Activated naive CD4-positive, alpha-beta T cell treated with Interleukin-2 at 50 U/mL for 16 hours (primary cell): Measurements from ENCODE around the gene UNC93A.
A peak's percentile ranks its signal among the peaks of the same experiment; 100 is the strongest.
"Not testable (repeated sequence)": the region's sequence is repeated elsewhere in the genome, so short reads cannot be mapped to it uniquely, and the experiment has no call there.

Experiments
- DNase-seq: peaks from one replicate; pipeline ENCODE4 v3.0.0-alpha.2; 2020

Gene UNC93A

DNA sequence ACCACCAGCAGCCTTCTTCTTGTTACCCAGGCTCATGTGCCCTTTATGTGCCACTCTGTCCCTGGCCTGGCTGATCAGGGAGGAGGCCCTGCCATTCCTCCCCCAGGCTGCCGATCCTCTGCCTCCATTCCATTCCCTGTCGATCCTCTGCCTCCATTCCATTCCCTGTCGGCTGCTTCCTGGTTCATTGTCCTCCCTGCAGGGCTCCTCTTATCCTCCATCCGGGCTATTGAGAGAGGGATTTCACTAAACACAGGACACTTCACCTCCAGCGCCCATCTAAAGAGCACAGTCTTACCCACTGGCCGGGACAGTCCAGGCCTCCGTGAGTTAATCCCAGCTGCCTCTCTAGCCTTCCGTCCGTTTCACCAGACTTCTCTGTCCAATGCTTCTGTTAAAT is 26.1 kb downstream of the UNC93A start:
- DNase-seq: no peak

- not testable (repeated sequence) for DNase-seq
Observed at GRCh38 chr6:167318354-167318753, 27.2 kb downstream of the UNC93A start.

DNA sequence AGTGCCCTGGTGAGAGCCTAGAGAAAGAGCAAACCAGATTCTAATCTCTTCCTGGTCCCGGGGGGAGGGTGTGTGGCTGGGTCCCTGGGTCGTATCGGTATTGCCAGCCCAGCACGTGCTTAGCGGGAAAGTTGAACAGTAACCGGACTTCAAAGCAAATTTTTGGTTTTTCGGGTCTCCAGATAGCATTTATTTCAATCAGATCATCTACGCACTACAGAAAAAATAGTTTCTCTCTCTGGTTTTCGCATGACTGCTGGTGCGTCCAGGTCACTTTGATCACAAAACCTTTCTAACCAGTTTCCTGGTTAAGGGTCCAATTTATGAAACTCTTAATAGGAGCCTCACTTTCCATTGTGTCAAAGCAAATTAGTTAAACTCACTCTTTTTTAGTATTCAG is 27.7 kb downstream of the UNC93A start:
- not testable (repeated sequence) for DNase-seq

GRCh38 chr6:167319856-167320753 is 29.0 kb downstream of the UNC93A start:
- not testable (repeated sequence) for DNase-seq

DNA sequence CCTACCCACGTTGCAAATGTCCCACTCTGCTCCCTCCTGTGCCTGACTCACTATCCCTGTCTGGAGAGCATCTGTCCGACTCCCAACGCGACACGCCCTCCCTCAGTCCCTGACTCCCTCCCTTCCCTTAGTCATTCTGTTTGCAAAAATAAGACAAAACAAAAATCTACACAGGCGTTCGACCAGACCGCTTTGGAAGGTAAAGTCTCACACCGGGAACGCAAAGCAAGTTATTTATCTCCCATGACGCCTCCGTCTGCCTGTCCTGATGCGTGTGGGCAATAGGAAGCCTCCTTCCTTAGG is 29.6 kb downstream of the UNC93A start:
- DNase-seq: not testable (repeated sequence)

DNA sequence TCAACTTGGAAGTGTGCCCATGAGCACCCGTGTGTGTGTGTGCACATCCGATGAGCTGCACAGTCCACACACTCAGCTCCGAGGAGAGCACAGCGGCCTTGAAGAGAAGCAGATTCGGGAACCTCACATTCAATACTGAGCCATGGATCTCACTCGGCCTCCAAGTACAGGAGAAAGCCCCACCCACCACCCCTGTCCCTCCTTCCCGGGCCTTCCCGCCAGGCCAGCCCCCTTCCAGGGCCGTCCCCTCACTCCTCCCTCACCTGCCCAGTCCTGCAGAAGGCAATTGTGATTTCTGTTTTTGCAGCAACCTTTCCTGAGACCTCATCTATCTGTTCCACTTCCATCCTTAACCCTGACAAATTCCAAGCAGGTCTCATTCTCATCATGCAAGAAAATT is 30.1 kb downstream of the UNC93A start:
- DNase-seq: not testable (repeated sequence)

DNA sequence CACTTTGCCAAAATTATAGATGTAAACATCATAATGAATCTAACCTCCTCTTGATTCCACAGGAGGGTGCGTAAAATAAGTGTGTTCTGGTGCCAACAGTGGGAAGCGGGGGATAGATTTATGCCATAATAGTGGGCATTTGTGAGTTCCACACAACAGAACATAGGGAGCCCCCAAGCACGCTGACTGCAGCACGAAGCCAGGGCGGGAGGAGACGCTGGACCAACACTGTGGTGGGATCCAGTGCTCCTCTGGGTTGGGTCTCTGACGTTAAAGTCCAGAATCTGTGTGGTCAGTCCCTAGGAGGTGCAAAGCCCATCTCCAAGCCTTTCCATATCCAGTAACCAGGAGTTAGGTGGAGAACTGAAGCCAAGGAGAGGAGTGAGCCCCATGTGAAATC is 32.0 kb downstream of the UNC93A start:
- DNase-seq: no peak

DNA sequence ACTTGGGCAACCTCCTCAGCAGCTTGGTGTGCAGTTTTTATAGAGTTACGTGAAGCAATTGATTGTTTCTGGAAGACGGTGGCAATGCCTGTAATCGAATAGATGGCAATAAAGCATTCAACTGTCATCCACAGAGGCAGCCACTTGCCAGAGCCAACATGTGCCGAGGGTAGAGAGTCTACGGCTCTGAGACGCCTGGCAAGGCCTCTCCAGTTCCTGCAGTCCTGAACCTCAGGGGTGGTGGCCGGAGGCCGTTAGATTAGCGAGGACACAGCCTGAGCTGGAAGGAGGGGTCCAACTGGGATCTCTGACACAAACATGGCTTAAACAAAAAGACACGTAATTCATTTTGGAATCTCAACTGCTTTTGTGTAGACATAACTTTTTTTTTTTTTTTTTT is 33.0 kb downstream of the UNC93A start:
- no peak for DNase-seq

DNA sequence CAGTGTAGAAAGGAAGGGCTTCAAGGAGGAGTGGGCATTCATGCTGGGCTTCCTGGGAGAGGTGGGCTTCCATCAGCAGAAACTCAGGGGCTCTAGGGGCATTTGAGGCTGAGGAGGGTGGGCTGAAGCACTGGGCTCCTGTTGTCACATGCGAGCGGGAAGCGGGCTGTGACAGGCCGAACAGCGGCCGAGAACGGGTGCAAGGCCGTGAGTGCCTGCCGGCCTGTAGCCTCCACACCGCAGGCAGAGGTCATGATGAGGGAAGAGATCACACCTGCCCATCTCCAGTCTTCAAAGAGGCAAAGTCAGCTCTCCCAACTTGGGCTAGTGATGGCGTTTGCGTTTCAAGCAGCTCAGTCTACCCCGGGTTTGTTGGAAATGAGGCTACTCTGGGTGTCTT is 34.7 kb downstream of the UNC93A start:
- DNase-seq: no peak

GRCh38 chr6:167327391-167327790 is 36.3 kb downstream of the UNC93A start:
- no peak for DNase-seq

DNA sequence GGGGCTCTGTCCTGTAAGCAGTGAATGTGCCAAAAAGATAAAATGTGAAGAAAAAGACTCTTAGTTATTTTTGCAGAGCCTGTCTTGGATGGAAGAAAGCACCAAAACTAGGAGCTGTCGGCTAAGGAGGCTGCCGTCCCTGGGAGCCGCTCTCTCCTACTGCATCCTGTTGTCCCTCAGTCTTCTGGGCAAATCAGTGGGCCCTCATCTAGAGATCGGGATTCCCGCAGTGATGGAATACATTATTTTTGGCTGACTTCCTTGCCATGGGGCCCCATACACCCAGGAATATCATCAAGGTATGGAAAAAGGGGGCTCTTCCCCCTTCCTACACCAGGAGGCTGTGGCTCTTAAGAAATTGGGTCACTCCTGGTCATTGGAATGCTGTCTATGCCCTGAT is 37.0 kb downstream of the UNC93A start:
- DNase-seq: no peak

GRCh38 chr6:167329014-167329413 is 37.9 kb downstream of the UNC93A start:
- peak; percentile 20 for DNase-seq

DNA sequence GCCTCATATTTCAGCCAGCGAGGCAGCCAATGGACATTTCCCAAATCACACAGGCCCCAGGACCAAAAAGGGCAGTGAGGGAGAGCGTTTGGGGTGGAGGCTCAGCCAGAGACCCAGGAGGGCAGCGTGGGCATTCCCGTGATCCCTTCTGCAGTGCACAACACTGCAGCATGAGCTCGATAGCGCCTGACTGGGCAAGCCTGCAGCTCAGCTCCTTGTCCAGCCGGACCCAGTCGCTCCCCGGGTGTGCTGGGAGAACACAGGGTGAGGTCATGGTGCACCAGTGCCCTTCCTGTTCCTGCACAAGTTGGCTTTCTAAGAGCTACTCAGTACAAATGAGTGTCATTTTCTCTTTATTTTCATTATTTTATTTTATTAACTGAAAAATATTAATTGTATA is 39.6 kb downstream of the UNC93A start:
- DNase-seq: no peak

DNA sequence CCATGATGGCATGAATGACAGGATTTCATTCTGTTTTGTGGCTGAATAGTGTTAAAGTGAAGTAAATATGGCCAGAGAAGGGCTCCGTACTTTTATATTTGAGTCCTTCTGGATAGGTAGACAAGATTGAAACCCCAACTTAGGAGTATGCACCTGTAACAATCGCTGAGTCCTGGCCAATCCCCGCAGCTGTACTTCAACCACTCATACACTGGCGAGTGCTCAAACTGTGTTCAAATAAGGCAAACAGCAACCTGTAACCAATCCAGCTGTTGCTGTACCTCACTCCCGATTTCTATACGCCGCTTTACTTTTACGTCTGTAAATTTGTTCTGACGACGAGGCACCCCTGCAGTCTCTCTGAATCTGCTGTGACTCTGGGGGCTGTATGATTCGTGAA is 40.5 kb downstream of the UNC93A start:
- DNase-seq: no peak

- DNase-seq: no peak
Observed at GRCh38 chr6:167336844-167337630, 45.9 kb downstream of the UNC93A start.

DNA sequence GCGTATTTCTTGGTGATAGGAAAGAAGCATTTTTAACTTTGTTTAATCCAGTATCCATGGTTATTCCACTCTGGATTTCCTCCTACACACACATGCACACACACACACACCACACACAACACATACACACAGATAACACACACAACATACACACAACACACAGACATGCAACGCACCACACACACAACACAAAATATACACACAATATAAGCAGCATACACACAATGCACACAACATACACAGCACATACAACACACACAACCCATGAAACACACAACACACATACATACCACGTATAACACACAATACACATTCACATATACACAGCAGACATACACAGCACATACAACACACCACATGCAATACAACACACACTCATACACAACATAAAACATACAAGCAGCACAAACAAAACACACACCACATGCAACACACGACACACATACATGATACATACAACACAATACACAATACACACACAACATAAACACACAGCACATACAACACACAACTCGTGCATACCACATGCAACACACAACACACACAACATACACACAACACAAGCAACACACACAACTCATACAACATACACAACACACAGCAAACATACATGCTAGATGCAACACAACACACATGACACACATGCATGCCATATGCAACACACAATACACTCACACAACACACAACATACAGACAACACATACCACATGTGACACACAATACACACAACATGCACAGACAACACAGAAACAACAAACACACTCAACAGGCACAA is 46.7 kb downstream of the UNC93A start:
- DNase-seq: no peak

- DNase-seq: no peak
Observed at GRCh38 chr6:167338541-167339117, 47.5 kb downstream of the UNC93A start.

GRCh38 chr6:167341038-167341583 is 50.0 kb downstream of the UNC93A start:
- DNase-seq: no peak

- no peak for DNase-seq
Observed at GRCh38 chr6:167341665-167342655, 50.8 kb downstream of the UNC93A start.

- DNase-seq: no peak
Observed at GRCh38 chr6:167342879-167343610, 51.9 kb downstream of the UNC93A start.

DNA sequence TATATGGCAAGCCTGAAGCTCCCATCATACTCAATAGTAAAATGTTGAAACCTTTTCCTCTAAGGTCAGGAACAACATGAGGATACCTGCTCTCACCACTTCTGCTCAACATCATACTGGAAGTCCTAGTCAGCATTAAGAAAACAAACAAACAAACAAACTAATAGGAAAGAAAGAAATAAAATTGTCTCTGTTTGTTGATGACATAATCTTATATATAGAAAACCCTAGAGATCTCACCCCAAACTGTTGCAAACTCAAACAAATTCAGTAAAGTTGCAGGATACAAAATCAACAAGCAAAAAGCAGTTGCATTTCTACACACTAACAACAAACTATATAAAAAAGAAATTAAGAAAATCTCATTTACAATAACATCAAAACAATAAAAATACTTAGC is 54.2 kb downstream of the UNC93A start:
- no peak for DNase-seq
